GM13976 (cell line): ENCODE measurements around the gene KIR2DL3.
"Not testable (repeated sequence)": the region's sequence is repeated elsewhere in the genome, so short reads cannot be mapped to it uniquely, and the experiment has no call there.

ENCODE experiments used
- DNase-seq: peaks from one replicate; pipeline ENCODE4 v3.0.0; 2012; ENCODE audit warnings: low spot score
- in situ Hi-C: fragments of 300-500 bp; cut with MboI; formaldehyde crosslinking; loops from one replicate; pipeline ENCODE4 v1.12.0; 2022; ENCODE audit warnings: low sequenced_read_pairs, mixed read lengths, inconsistent platforms; ENCODE audit not compliant: unreplicated experiment

The KIR2DL3 gene

GRCh38 chr19:54750276-54750675 lies 12.0 kb downstream of the KIR2DL3 start:
- DNase-seq, in situ Hi-C loops: not testable (repeated sequence)

- in situ Hi-C loops, DNase-seq: not testable (repeated sequence)
Observed at GRCh38 chr19:54756204-54757110, 18.1 kb downstream of the KIR2DL3 start.

GRCh38 chr19:54758577-54758976 lies 20.3 kb downstream of the KIR2DL3 start:
- in situ Hi-C loops, DNase-seq: not testable (repeated sequence)

DNA sequence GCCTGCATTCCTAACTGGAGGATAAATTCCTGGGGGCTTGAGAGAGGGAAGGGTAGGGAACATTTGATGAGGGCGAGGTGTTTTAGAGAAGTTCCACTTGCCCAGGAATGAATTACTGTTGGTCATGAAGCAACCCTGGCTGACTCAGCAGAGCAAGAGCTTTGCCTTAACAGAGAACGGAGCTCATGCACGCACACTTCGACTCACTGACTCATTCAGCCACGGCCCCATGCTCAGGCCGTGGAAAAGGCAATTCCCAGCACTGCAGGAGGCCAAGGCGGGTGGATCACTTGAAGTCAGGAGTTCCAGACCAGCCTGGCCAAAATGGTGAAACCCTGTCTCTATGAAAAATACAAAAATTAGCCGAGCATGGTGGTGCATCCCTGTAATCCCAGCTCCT lies 25.9 kb downstream of the KIR2DL3 start:
- in situ Hi-C loops, DNase-seq: not testable (repeated sequence)

DNA sequence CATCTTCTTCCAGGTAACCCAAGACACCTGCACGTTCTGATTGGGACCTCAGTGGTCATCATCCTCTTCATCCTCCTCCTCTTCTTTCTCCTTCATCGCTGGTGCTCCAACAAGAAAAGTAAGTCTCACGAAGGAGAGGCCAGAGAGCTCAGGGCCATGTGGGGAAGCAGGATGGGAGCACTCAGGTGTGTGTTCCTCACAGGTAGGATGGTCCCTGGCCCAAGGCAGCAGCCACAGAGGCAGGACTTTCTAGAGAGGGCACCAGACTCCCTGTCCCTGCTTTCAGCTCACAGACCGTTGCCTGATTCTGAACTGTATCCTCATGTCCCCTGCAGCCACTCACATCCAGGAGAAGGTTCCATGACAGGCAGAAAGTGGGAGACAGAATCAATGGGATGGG lies 28.2 kb downstream of the KIR2DL3 start:
- not testable (repeated sequence) for DNase-seq

DNA sequence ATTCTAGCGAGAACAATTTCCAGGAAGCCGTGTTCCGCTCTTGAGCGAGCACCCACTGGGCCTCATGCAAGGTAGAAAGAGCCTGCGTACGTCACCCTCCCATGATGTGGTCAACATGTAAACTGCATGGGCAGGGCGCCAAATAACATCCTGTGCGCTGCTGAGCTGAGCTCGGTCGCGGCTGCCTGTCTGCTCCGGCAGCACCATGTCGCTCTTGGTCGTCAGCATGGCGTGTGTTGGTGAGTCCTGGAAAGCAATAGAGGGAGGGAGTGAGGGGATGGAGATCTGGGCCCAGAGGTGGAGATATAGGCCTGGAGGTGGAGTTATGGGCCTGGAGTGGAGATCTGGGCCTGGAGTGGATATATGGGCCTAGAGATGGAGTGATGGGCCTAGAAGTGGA lies 31.3 kb downstream of the KIR2DL3 start, which contains the start of gene KIR2DL1:
Gene KIR2DL1, plus strand, starts transcription at position 148 of the 400 bp plus-strand sequence. Its CDS starts 58 bp downstream, at position 206.
- DNase-seq, in situ Hi-C loops: not testable (repeated sequence)

More for the DNA sequence above, 28.2 kb downstream of the KIR2DL3 start:
- in situ Hi-C loops: not testable (repeated sequence)

DNA sequence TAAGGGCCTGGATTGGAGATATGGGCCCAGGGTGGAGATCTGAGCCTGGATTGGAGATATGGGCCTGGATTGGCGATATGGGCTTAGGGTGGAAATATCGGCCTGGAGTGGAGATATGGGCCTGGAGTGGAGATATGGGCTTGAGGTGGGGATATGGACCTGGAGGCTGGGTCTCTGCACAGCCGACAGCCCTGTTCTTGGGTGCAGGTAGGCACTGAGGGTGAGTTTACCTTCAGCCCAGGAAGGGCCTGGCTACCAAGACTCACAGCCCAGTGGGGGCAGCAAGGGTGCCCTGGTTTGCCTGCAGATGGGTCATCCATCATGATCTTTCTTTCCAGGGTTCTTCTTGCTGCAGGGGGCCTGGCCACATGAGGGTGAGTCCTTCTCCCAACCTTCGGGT lies 32.2 kb downstream of the KIR2DL3 start:
- in situ Hi-C loops, DNase-seq: not testable (repeated sequence)

DNA sequence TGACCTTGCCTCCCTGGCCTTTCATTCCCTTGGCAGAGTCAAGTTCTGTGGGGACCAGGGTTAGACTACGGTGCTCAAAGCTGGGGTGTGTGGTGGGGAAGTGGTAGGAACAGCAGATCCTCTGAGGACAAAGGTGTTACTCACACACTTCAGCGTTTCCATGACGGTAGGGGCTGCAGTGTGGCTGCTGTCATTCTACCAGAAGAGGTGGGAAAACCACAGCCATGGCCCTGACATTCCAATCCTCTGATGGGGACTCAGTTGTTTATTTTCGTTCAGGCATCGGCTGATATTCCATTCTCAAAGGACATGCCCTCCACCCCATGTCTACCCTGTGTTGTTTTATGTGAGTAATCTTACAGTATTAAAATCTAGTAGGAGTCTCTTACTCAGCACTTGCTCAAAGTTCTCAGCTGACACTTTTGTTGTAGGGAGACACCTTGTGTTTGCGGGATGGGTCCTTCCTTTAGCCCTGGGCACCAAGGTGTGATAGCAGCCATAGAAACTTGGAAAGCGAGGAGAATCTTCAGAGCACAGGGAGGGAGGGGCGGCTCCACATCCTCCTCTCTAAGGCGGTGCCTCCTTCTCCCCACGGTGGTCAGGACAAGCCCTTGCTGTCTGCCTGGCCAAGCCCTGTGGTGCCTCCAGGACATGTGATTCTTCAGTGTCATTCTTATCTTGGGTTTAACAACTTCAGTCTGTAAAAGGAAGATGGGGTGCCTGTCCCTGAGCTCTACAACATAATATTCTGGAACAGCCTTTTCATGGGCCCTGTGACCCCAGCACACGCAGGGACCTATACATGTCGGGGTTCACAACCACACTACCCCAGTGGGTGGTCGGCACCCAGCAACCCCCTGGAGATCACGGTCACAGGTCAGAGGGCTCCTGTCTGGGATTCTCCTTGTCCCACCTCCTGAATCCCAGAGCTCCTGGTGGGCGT lies 33.0 kb downstream of the KIR2DL3 start:
- in situ Hi-C loops, DNase-seq: not testable (repeated sequence)

DNA sequence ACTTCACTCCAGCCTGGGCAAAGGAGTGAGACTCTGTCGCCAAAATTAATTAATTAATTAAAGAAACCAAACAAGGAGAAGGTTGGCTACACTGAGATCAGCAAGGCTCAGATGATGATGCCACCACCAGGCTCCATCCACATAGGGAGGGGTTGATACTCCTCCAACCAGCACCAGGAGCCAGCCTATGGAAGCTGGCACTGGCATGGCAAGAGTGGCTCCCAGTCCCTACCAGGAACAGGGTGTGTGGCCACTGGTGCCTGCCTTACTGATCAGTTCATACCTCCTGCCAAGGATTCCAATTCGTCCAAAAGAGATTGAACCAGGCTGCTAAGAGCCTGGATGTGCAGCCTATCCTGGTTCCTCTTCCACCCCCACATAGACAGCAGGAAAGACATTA lies 34.4 kb downstream of the KIR2DL3 start:
- in situ Hi-C loops, DNase-seq: not testable (repeated sequence)

DNA sequence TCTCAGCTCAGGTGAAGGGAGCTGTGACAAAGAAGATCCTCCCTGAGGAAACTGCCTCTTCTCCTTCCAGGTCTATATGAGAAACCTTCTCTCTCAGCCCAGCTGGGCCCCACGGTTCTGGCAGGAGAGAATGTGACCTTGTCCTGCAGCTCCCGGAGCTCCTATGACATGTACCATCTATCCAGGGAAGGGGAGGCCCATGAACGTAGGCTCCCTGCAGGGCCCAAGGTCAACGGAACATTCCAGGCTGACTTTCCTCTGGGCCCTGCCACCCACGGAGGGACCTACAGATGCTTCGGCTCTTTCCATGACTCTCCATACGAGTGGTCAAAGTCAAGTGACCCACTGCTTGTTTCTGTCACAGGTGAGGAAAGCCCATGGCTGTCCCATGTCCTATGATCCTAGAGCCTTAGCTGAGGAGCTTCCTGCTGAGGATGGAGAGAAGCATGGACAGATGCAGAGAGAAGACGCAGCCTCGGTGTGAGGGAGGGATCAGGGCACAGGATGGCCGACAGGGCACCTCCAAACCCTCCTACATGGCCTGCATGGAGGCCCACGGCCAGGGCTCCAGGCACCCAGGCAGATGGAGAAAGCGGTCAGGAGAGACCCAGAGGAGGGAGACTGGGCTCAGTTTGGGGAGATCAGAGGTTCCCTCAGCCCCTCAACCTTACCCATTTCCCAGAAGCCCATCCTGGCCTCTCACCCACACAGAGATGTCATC lies 36.9 kb downstream of the KIR2DL3 start:
- DNase-seq, in situ Hi-C loops: not testable (repeated sequence)

DNA sequence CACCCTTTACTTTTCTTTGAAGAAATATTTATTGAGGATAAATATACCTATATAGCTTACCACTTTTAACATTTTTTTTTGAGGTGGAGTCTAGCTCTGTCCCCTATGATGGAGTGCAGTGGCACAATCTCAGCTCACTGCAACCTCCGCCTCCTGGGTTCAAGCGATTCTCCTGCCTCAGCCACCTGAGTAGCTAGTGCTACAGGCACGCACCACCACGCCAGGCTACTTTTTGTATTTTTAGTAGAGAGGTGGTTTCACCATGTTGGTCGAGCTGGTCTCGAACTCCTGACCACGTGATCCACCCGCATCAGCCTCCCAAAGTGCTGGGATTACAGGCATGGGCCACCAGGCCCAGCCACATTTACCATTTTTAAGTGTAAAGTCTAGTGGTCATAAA lies 37.5 kb downstream of the KIR2DL3 start:
- DNase-seq, in situ Hi-C loops: not testable (repeated sequence)

DNA sequence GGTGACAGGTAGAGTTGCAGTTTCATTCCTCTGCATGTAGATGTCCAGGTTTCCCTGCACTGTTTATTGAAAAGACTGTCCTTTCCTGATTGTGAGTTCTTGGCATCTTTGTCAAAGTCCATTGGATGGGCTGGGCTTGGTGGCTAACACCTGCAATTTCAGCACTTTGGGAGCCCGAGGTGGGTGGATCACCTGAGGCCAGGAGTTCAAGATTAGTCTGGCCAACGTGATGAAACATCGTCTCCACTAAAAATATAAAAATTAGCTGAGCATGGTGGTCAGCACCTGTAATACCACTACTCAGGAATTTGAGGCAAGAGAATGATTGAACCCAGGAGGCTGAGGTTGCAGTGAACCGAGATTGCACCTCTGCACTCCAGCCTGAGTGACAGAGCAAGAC lies 39.5 kb downstream of the KIR2DL3 start:
- in situ Hi-C loops, DNase-seq: not testable (repeated sequence)

GRCh38 chr19:54778896-54779295 lies 40.6 kb downstream of the KIR2DL3 start:
- DNase-seq, in situ Hi-C loops: not testable (repeated sequence)

DNA sequence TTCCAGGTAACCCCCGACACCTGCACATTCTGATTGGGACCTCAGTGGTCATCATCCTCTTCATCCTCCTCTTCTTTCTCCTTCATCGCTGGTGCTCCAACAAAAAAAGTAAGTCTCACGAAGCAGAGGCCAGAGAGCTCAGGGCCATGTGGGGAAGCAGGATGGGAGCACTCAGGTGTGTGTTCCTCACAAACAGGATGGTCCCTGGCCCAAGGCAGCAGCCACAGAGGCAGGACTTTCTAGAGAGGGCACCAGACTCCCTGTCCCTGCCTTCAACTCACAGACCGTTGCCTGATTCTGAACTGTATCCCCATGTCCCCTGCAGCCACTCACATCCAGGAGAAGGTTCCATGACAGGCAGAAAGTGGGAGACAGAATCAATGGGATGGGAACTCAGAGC lies 44.6 kb downstream of the KIR2DL3 start:
- in situ Hi-C loops, DNase-seq: not testable (repeated sequence)

DNA sequence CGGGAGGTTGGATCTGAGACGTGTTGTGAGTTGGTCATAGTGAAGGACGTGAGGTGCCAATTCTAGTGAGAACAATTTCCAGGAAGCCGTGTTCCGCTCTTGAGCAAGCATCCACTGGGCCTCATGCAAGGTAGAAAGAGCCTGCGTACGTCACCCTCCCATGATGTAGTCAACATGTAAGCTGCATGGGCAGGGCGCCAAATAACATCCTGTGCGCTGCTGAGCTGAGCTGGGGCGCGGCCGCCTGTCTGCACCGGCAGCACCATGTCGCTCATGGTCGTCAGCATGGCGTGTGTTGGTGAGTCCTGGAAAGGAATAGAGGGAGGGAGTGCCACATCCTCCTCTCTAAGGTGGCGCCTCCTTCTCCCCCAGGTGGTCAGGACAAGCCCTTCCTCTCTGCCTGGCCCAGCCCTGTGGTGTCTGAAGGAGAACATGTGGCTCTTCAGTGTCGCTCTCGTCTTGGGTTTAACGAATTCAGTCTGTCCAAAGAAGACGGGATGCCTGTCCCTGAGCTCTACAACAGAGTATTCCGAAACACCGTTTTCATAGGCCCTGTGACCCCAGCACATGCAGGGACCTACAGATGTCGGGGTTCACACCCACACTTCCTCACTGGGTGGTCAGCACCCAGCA lies 47.9 kb downstream of the KIR2DL3 start:
- DNase-seq, in situ Hi-C loops: not testable (repeated sequence)

- in situ Hi-C loops: not testable (repeated sequence)
Observed at GRCh38 chr19:54788154-54788553, 49.8 kb downstream of the KIR2DL3 start.

More at GRCh38 chr19:54788154-54788553, 49.8 kb downstream of the KIR2DL3 start:
- DNase-seq: not testable (repeated sequence)
